Pulmonary artery endothelial cell (primary cell): ENCODE results near the gene BAIAP2L1. TPM values are rescaled to one million over a fixed set of nuclear protein-coding genes. Genes with fewer than 3 reads are reported as not detected.
"Not testable (repeated sequence)": the region's sequence is repeated elsewhere in the genome, so short reads cannot be mapped to it uniquely, and the experiment has no call there.

ENCODE experiments used
- DNase-seq: peaks from one replicate; pipeline ENCODE4 v3.0.0-alpha.2; 2011; ENCODE audit warnings: low read depth, low spot score
- total RNA-seq: library from RNA; depleted of rRNA; stranded (reverse); fragments of >200 nt; gene quantifications from 2 replicates; pipeline ENCODE4 v1.2.3, GENCODE V29; 2014

The BAIAP2L1 gene, protein sequence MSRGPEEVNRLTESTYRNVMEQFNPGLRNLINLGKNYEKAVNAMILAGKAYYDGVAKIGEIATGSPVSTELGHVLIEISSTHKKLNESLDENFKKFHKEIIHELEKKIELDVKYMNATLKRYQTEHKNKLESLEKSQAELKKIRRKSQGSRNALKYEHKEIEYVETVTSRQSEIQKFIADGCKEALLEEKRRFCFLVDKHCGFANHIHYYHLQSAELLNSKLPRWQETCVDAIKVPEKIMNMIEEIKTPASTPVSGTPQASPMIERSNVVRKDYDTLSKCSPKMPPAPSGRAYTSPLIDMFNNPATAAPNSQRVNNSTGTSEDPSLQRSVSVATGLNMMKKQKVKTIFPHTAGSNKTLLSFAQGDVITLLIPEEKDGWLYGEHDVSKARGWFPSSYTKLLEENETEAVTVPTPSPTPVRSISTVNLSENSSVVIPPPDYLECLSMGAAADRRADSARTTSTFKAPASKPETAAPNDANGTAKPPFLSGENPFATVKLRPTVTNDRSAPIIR
- total RNA-seq = under 0.01 and 0.04 TPM in 2 replicates

DNA sequence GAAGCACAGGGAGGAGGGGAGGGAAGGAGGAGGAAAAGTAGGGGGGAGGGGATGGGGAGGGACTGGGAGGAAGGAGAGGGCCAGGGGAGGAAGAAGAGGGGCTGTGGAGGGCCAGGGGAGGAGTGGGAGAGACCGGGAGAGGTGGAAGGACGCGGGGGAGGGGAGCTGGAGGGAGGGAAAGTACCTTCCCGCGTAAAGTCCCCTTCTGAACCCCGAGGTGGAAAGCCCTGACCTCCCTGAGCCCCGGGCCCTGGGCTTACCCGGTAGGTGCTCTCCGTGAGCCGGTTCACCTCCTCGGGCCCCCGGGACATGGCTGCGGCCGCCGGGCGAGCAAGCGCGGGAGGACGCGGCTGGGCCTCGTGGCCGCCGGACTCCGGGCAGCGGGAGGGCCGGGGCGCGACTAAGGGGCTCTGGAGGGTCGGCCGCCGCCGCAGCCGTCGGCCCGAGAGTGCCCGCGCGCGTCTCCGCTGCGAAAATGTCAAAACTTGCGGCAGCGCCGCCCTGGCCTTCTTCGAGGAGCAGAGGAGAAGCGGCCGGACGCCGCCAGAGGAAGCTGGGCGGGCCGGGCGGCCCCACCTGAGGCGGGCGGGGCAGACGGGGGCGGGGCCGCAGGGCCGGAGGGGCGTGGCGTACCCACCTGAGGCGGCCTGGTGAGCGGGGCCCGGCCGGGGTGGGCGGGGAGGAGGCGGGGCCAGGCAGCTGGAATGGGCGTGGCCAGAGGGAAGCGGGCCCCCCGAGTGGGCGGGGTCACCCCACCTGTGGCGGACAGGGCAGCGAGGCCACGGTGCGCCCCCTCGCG is at the start of gene BAIAP2L1:
Gene BAIAP2L1, minus strand, starts transcription at position 549 of the 799 bp plus-strand sequence. Its CDS starts 238 bp downstream, at position 311.
- no peak for DNase-seq

DNA sequence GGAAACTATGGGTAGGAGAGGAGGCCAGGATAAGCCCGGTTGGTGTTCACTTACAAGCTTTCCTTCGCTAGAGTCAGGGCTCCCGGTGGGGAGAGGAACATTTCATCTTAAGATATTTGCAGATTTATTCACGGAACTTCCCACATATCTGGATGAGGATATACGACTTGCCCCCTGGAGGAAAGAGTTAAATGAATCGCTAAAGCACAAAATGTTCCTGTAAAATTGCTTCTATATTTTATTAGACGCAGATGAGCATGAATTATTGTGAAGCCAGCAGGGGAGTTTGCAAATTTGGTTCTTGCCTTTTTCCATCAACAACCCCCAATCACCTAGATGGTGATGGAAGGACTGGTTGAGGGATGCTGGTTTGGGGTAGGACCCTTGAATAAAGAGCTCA is 47.9 kb upstream of the BAIAP2L1 start:
- no peak for DNase-seq

DNA sequence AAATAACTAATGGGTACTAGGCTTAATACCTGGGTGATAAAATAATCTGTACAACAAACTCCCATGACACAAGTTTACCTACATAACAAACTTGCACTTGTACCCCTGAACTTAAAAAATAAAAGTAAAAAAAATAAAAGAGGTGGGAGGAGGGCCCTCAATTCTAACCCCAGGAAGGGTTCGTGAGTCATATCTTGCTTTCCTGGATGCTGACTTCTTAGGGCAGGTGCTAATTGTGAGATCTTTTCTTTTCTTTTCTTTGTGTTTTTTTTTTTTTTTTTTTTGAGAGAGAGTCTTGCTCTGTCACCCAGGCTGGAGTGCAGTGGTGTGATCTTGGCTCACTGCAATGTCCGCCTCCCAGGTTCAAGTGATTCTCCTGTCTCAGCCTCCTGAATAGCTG is 40.1 kb upstream of the BAIAP2L1 start:
- DNase-seq = not testable (repeated sequence)

DNA sequence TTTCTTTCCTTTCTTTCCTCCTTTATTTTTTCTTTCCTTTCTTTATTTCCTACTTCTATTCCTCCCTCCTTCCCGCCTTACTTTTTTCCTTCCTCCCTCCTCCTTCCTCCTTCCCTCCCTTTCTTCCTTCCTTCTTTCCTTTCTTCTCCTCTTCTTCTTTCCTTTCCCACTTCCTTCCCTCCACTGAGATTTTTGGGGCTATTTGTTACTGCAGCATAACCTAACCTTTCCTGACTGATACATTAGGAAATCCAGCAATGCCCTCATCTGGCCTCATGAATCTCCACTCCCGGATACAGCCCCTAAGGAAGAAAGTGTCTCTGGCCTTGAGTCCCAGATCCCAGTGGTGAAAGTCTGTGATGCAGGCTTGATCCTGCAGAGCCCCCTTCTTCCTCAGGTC is 38.6 kb upstream of the BAIAP2L1 start:
- no peak for DNase-seq

DNA sequence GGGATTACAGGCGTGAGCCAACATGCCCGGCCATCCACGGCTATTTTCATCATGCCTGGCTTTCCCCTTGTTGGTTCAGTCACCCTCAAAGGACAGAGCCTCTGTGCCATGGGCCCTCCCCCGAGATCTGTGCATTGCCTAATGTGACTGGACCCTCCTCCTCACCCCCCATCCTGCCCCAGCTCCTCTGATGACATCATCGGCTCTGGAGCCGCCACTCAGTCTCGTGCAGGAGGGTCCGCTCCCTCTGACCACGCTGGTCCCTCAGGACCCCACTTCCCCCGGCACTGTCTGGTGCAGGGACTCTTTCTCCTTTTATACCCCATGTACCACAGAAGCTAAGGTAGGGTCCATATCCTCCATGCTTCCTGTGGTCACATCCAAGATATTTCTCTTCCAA is 33.2 kb upstream of the BAIAP2L1 start:
- DNase-seq = no peak

DNA sequence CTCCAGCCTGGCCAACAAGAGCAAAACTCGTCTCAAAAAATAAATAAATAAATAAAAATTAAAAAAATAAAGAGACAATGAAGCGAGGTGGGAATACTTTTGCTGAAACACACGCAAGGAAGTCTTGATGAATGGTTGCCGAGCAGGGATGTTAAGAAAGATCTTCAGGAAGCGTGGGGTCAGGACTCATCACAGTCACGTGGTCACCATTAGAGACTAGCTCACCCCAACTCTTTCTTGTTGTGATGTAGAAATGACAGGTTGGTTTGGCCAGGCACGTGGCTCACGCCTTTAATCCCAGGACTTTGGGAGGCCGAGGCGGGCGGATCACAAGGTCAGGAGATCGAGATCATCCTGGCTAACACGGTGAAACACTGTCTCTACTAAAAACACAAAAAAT is 28.9 kb upstream of the BAIAP2L1 start:
- no peak for DNase-seq

DNA sequence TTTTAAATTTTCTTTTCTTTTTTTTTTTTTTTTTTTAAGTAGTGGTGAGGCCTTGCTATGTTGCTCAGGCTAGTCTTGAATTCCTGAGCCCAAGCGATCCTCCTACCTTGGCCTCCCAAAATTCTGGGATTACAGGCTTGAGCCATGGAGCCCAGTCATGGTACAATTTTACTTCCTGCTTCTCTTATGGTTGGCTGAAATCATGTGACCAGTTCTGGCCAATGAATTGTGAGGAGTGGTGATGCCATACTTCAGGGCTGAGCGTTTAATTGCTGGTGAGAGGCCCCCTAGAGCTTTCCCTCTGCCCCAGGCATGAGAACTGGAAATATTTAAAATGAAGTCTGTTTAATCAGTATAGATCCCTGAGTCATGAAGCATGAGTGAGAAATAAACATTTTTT is 22.2 kb upstream of the BAIAP2L1 start:
- no peak for DNase-seq

DNA sequence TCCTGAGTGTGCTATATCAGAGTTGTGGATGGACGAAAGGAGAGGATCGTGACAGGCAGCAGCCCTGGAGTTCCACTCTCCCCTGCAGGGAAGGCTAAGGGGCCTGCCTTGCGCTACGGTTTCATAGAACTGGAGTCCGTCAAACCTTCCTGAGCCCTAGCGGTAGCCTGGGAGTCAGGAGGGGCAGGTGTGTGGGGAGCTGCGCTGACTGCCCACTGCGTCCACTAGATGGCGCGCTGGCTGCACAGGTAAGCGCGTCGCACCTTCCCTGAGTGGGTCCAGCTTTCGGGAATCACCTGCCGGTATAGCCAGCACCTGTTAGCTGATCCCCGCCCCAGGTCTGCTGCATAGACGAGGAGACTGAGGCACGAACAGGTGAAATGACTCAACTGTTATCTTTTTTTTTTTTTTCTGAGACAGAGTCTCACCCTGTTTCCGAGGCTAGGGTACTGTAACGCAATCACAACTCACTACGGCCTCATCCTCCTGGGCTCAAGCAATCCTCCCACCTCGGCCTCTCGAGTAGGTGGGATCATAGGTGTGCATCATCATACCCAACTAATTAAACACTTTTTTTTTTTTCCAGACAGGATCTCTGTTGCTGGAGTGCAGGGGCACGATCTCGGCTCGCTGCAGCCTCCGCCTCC is 20.2 kb upstream of the BAIAP2L1 start:
- DNase-seq = no peak

DNA sequence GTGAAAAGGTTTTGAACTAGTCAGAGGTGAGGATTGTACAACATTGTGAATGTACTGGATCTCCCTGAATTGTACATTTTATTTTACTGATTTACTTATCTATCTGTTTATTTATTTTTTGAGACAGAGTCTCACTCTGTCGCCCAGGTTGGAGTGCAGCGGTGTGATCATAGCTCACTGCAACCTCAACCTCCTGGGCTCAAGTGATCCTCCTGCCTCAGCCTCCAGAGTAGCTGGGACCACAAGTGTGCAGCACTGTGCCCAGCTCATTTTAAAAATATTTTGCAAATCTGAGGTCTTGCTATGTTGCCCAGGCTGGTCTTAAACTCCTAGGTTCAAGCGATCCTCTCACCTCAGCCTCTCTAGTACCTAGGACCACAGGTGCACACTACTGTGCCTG is 19.1 kb upstream of the BAIAP2L1 start:
- not testable (repeated sequence) for DNase-seq

DNA sequence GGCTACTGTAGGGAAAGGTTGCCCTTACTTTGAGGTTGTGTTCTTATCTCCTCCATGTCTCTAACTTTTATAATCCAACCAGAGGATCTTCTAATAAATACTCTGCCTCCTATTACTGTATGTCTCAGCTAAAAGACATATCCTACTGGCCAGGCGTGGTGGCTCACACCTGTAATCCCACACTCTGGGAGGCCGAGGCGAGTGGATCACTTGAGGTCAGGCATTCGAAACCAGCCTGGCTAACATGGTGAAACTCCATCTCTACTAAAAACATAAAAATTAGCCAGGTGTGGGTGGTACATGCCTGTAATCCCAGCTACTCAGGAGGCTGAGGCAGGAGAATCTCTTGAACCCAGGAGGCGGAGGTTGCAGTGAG is 18.4 kb upstream of the BAIAP2L1 start:
- DNase-seq = not testable (repeated sequence)

DNA sequence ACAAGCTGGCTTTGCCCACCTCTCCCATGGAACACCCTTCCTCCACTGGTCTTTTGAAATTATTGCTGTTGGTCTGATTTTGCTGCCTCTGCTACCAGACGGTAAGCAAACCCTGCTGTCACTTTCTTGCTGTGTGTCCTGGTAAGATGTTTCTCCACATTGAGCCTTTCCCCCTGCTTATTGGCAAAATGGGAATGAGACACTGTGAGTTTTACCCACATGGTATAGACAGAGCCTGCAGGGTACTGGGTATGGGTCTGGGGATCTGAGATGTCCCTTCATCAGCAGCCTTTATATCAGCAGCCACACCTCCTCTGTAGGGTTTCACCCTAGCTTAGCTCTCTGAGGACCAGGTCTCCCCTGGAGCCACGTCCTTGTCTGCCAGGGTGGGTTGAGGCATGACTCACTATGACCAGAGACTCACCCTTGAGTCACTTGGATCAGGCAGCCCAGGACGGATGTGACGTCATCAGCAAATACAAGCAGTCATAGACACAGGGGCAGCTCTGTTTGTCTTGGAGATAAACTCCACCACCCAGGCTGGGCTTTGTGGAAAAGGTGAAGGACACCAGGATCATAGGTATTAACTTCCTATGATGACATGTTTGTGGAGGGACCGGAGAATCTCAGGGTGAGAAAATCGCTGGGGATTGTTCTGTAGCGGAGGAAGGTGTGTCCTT is 17.9 kb upstream of the BAIAP2L1 start:
- DNase-seq = peak; percentile 73

DNA sequence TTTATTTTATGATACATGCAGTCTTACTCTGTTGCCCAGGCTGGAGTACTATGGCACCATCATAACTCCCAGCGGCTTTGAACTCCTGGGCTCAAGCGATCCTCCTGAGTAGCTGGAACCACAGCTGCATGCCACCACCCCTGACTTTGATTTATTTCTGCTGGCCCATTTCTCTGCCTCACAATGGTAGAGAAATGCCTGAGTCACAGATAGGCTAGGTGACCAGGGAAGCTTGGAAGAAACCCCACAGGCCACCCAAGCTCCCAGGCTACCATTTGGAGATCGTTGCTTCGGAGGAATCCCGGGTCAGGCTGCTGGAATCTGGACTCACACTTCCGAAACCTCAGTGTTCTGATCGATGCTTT is 17.4 kb upstream of the BAIAP2L1 start:
- no peak for DNase-seq

DNA sequence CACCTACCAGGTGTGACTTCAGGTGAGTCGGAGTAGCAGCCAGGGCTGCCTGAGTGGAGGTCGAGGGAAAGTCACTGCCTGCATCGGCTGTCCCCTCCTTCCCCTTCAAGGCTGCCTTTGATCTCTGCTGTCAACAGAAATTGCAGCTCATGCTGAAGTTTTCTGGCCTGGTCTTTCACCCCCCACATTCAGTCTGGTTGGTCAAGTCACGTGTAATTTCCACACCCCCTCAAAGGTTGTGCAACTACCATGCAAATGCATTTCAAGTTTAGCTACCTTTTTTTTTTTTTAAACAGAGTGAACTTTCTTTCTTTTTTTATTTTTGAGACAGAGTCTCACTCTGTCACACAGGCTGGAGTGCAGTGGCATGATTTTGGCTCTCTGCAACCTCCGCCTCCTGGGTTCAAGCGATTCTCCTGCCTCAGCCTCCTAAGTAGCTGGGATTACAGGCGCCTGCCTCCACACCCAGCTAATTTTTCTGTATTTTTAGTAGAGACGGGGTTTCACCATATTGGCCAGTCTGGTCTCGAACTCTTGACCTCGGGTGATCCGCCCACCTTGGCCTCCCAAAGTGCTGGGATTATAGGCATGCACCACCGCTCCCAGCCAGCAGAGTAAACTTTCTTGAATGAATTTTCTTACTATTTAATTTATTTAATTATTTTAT is 16.8 kb upstream of the BAIAP2L1 start:
- not testable (repeated sequence) for DNase-seq

DNA sequence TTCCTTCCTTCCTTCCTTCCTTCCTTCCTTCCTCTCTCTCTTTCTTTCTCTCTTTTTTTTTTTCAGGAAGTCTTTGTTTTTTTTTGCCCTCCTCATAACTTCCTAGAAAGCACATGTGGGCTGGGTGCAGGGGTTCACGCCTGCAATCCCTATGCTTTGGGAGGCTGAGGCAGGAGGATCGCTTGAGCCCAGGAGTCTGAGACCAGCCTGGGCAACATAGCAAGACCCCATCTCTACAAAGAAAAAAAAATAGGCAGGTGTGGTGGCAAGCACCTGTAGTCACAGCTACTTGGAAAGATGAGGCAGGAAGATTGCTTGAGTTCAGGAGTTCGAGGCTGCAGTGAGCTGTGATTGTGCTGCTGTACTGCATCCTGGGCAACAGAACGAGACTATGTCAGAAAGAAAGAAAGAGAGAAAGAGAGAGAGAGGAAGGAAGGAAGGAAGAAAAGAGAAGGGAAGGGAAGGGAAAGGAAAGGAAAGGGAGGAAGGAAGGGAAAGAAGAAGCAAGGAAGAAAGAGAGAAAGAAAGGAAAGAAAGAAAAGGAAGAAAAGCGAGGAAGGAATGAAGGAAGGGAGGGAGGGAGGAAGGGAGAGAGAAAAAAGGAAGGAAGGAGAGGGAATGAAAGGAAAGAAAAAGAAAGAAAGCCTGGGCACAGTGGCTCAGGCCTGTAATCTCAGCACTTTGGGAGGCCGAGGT is 13.5 kb upstream of the BAIAP2L1 start:
- DNase-seq = no peak

DNA sequence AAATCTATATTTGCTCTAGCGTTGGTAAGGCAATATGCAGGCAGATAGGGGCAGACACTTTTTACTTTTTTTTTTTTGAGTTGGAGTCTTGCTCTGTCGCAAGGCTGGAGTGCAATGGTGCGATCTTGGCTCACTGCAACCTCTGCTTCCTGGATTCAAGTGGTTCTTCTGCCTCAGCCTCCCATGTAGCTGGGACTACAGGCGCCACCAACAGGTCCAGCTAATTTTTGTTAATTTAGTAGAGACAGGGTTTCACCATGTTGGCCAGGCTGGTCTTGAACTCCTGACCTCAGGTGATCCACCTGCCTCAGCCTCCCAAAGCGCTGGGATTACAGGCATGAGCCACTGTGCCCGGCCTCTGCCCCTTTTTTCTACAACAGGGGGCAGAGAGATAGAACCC is 12.8 kb upstream of the BAIAP2L1 start:
- DNase-seq = not testable (repeated sequence)

DNA sequence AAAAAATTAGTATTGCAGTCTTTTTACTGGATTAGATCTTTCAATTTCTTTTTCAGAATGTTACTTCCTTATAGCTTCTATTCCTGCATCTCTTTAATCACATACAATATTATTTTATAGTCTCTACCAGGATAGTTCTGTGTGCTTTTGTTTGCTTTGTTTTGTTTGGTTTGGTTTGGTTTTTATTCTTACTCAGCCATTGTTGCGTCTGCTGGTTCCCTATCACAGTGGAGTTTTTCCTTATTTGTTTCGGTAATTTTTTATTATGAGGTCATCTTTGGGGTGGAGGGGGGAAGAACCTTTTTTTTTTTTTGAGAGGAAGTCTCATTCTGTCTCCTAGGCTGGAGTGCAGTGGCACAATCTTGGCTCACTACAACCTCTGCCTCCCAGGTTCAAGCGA is 9.0 kb upstream of the BAIAP2L1 start:
- DNase-seq = no peak

DNA sequence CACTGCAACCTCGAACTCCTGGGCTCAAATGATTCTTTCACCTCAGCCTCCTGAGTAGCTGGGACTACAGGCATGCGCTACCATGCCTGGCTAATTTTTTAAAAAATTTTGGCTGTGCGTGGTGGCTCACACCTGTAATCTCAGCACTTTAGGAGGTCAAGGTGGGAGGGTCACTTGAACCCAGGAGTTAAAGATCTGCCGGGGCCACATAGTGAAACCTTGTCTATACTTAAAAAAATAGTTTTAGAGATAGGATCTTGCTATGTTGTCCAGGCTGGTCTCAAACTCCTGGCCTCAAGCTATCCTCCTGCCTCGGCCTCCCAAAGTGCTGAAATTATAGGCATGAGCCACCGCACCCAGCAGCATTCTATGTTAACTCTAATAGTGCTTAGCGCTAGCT is 7.3 kb upstream of the BAIAP2L1 start:
- DNase-seq = not testable (repeated sequence)

DNA sequence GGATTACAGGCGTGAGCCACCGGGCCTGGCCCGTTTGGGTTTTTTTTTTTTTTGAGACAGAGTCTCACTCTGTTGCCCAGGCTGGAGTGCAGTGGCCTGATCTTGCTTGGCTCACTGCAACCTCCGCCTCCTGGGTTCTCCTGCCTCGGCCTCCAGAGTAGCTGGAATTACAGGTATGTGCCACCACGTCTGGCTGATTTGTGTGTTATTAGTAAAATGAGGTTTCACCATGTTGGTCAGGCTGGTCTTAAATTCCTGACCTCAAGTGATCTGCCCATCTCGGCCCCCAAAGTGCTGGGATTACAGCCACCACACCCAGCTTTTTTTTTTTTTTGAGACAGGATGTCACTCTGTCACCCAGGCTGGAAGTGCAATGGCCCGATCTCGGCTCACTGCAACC is 5.9 kb upstream of the BAIAP2L1 start:
- no peak for DNase-seq

DNA sequence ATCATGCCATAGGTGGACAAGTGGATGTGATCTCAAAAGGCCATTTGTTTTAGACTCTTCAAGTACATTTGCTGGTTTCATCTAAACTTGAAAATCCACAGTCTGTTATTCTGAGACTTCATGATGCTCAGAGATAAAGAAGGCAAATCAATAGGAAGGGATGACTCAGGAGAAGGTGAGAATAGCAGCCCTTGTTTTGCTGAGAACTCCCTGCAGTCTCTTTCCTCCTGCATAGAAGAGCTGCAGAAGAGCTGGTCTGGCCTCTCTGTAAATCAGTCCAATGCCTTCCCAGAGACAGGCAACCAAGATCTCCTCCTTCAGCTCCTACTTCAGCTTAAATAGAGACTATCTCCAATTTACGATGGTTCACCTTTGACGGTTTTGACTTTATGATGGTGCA is 4.0 kb upstream of the BAIAP2L1 start:
- no peak for DNase-seq

DNA sequence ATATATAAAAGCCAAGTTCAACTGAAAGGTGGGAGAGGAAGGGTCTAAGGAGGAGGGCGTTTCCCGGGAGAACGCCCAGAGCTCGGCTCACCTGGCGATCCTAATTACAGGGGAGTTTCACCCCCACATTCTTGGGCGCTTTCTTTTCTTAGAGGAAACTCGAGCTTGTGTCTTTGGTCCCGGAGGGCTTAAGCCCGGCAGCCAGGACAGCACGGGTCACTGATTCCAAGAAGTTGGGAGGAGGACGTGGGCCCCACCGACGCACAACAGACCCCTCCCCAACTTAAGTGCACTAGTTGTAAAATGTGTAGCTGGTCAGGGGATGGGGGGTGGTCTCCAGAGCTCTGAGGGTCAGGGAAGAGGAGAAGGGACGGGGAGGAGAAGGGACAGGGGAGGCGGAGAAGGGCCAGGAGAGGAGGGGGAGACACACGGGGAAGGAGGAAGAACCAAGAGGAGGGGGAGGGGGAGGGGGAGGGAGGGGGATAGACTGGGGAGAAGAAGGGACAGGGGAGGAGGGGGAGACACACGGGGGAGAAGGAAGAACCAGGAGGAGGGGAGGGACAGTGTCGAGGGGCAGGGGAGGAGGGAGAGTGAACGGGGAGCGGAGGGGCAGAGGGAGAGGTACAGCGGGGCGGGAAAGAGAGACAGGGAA is 874 bp downstream of the BAIAP2L1 start:
- DNase-seq = no peak
